Endothelial cell of umbilical vein (primary cell): ENCODE measurements around the gene SMIM10L2A. TPM values are rescaled to one million over a fixed set of nuclear protein-coding genes. Genes with fewer than 3 reads are reported as not detected.

Source experiments
- BruUV-seq: library from RNA; stranded (reverse); fragments of 400-500 nt; replicated peaks from 2 replicates; lab custom pipeline; 2021; lab: Mats Ljungman, UMichigan
- CTCF ChIA-PET: fragments of 300-600, 350-600 bp; sonication (Branson Sonifier 250); formaldehyde crosslinking; loops from one replicate; lab custom pipeline; 2021; ENCODE audit warnings: antibody characterized with exemption, inconsistent platforms; lab: Charles Lee
- POLR2A ChIA-PET: fragments of 300-600, 350-600 bp; sonication (Branson Sonifier 250); formaldehyde crosslinking; loops from one replicate; lab custom pipeline; 2021; ENCODE audit warnings: antibody characterized with exemption, inconsistent platforms; lab: Charles Lee
- DNase-seq: peaks from one replicate; pipeline ENCODE4 v3.0.0-alpha.2; 2011; ENCODE audit warnings: low read depth, low spot score
- FAIRE-seq: peaks from 2 replicates; lab custom pipeline; 2011; peaks lifted over from hg19 to GRCh38; lab: Jason Lieb, UNC
- H2AFZ ChIP-seq: 2 replicates; pipeline ENCODE4 v1.6.0; 2012; ENCODE audit warnings: low read depth, low read length, control low read depth, inconsistent platforms
- H3K27ac ChIP-seq: 2 replicates; pipeline ENCODE4 v1.5.1; 2011; ENCODE audit warnings: low read depth, mild to moderate bottlenecking, control low read depth, low read length, moderate library complexity; ENCODE audit not compliant: insufficient read depth
- H3K27me3 ChIP-seq, 2 experiments: 2 replicates each; pipeline versions ENCODE4 v1.6.0 to v1.6.1; 2011; ENCODE audit warnings: low read length in 2 of 2, mixed read lengths in 1 of 2; ENCODE audit not compliant: control insufficient read depth in 2 of 2, insufficient read depth in 2 of 2
- H3K36me3 ChIP-seq, 2 experiments: 2 replicates in 1 of 2; 3 replicates in 1 of 2; pipeline ENCODE4 v1.5.1; 2011; ENCODE audit warnings: low read length in 2 of 2, mild to moderate bottlenecking in 1 of 2, moderate library complexity in 1 of 2; ENCODE audit not compliant: control insufficient read depth in 2 of 2, insufficient read depth in 2 of 2; ENCODE audit errors: extremely low read depth in 1 of 2
- H3K4me1 ChIP-seq: 3 replicates; pipeline ENCODE4 v1.5.1; 2011; ENCODE audit warnings: mild to moderate bottlenecking, low read length; ENCODE audit not compliant: control insufficient read depth, insufficient read depth; ENCODE audit errors: extremely low read depth
- H3K4me2 ChIP-seq: 2 replicates; pipeline ENCODE4 v1.6.1; 2011; ENCODE audit warnings: low read length, control low read depth, mixed read lengths; ENCODE audit not compliant: insufficient read depth
- H3K4me3 ChIP-seq, 3 experiments: fragments of 200-600 bp in 1 of 3; sonication (generic), shearing (Covaris generic) in 1 of 3; replicated peaks in 1 of 3; 2 replicates each; pipeline ENCODE4 v1.5.1; 2011 to 2016; ENCODE audit warnings: control low read depth in 3 of 3, low read length in 3 of 3, mild to moderate bottlenecking in 2 of 3, inconsistent platforms in 1 of 3, low read depth in 1 of 3, moderate library complexity in 1 of 3; ENCODE audit not compliant: insufficient read depth in 1 of 3
- H3K79me2 ChIP-seq: 2 replicates; pipeline ENCODE4 v1.6.0; 2012; ENCODE audit warnings: low read length, inconsistent platforms; ENCODE audit not compliant: control insufficient read depth, insufficient read depth
- H3K9ac ChIP-seq: replicated peaks from 2 replicates; pipeline ENCODE3; 2011; ENCODE audit warnings: low read length, control low read depth; ENCODE audit not compliant: insufficient read depth; ENCODE audit errors: extremely low read depth
- H3K9me1 ChIP-seq: replicated peaks from 3 replicates; pipeline ENCODE4 v1.6.0; 2011; ENCODE audit warnings: mild to moderate bottlenecking, low read length; ENCODE audit not compliant: control insufficient read depth, insufficient read depth; ENCODE audit errors: extremely low read depth
- H3K9me3 ChIP-seq: replicated peaks from 2 replicates; pipeline ENCODE4 v1.5.1; 2012; ENCODE audit warnings: low read length, inconsistent platforms; ENCODE audit not compliant: control insufficient read depth, insufficient read depth
- H4K20me1 ChIP-seq: replicated peaks from 2 replicates; pipeline ENCODE3; 2011; ENCODE audit warnings: mild to moderate bottlenecking, low read length; ENCODE audit not compliant: control insufficient read depth, insufficient read depth; ENCODE audit errors: extremely low read depth
- EZH2 ChIP-seq: IDR thresholded peaks from 2 replicates; pipeline ENCODE4 v1.6.1; 2012; ENCODE audit warnings: borderline replicate concordance, low read depth, mild to moderate bottlenecking, moderate library complexity, low read length, inconsistent platforms; ENCODE audit not compliant: severe bottlenecking
- FOS ChIP-seq: IDR thresholded peaks from 2 replicates; pipeline ENCODE4 v1.6.1; 2011; ENCODE audit warnings: mild to moderate bottlenecking, low read length, moderate library complexity, borderline replicate concordance; ENCODE audit not compliant: insufficient read depth
- GATA2 ChIP-seq: IDR thresholded peaks from 2 replicates; pipeline ENCODE4 v1.7.0; 2011; ENCODE audit warnings: low read depth, mild to moderate bottlenecking, moderate library complexity, mixed read lengths, low read length; ENCODE audit not compliant: insufficient read length, insufficient read depth
- JUN ChIP-seq: IDR thresholded peaks from 2 replicates; pipeline ENCODE4 v1.6.1; 2011; ENCODE audit warnings: borderline replicate concordance, low read depth; ENCODE audit not compliant: insufficient read length, insufficient read depth
- MYC ChIP-seq: IDR thresholded peaks from one replicate; pipeline ENCODE4 v1.6.1; 2011; ENCODE audit warnings: mild to moderate bottlenecking, low read depth, low read length
- POLR2A ChIP-seq: IDR thresholded peaks from 2 replicates; pipeline ENCODE4 v1.6.1; 2012; ENCODE audit warnings: low read depth, mild to moderate bottlenecking, control low read depth, low read length
- POLR2AphosphoS5 ChIP-seq: IDR thresholded peaks from 2 replicates; pipeline ENCODE4 v1.6.1; 2012; ENCODE audit warnings: low read depth, mild to moderate bottlenecking, control low read depth, low read length, moderate library complexity; ENCODE audit not compliant: insufficient read depth
- dilution Hi-C: fragments of 300-500 bp; cut with MboI; formaldehyde crosslinking; loops from one replicate; pipeline ENCODE4 v1.15.0; 2019; ENCODE audit warnings: low sequenced_read_pairs; ENCODE audit not compliant: extremely low pct_ligation_motif_present
- intact Hi-C: fragments of 100-400 bp; cut with micrococcal nuclease; formaldehyde crosslinking; loops from one replicate; pipeline ENCODE4 v1.10.0; 2022
- polyA plus RNA-seq, 4 experiments: library from polyadenylated mRNA; depleted of rRNA in 3 of 4; stranded (reverse) in 3 of 4; unstranded in 1 of 4; fragments of >200 nt; gene quantifications; 2 replicates each; pipeline versions ENCODE4 v1.2.1 to v1.2.3, GENCODE V29; 2011 to 2012; ENCODE audit warnings: missing spikeins in 1 of 4
- total RNA-seq: library from RNA; stranded (reverse); gene quantifications from 2 replicates; pipeline ENCODE4 v1.2.3, GENCODE V29; 2021
- TF ChIP-seq, protein P1 (sequence below), 2 donors: IDR thresholded peaks; 1 replicate in 1 of 2; 2 replicates in 1 of 2; pipeline ENCODE4 v1.5.1; 2011; ENCODE audit warnings: low read length in 2 of 2, mild to moderate bottlenecking in 2 of 2, moderate library complexity in 2 of 2, control low read depth in 1 of 2, inconsistent platforms in 1 of 2, low read depth in 1 of 2; ENCODE audit not compliant: insufficient read depth in 1 of 2; ENCODE audit errors: extremely low read depth in 1 of 2
- TF ChIP-seq, protein P2 (sequence below): IDR thresholded peaks from 2 replicates; pipeline ENCODE4 v1.6.1; 2011; ENCODE audit not compliant: insufficient read depth, insufficient read length

SMIM10L2A gene
- total and polyA plus RNA-seq, 2 donors (not counting 3 experiments of a cell fraction or from before 2014, with no cell fraction given) = 0.10 to 0.24 TPM

DNA sequence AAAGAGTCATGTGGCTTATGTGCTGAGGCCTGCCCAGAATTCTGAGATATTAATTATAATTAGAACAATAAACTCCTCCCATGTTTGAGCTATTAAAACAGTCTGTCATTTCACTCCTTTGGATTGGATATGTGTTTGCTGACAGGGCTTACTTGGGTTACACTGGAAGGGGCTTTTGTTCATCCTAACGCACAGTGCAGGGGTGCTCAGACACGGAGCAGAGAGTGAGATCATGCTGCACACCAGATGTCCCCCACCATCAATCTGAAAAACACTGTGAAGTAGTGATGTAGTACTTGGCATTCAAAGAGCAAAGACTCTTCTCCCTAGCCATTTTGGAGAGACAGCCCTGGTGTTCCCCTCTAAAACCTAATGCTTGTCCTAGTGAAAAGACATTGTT is 24.1 kb upstream of the SMIM10L2A start:
- no peak overlapping the region for H3K9ac ChIP-seq
- BruUV-seq = no TSS peak
- H3K9me1 ChIP-seq = no peaks in the 10 kb centered on the region
- dilution Hi-C loops (no loop called here), intact Hi-C loops (no loop called here)
- DNase-seq (no peak), FAIRE-seq (no peak)
- no peaks in the 10 kb centered on the region for H4K20me1 ChIP-seq
- peaks cover 5% of the 10 kb centered on the region for H3K4me1 ChIP-seq
- H2AFZ ChIP-seq = no peak overlapping the region
- H3K79me2 ChIP-seq = no peaks in the 10 kb centered on the region
- ChIA-PET POLR2A (no interaction called here), CTCF (no interaction called here)
- TF ChIP-seq, protein P1, sequence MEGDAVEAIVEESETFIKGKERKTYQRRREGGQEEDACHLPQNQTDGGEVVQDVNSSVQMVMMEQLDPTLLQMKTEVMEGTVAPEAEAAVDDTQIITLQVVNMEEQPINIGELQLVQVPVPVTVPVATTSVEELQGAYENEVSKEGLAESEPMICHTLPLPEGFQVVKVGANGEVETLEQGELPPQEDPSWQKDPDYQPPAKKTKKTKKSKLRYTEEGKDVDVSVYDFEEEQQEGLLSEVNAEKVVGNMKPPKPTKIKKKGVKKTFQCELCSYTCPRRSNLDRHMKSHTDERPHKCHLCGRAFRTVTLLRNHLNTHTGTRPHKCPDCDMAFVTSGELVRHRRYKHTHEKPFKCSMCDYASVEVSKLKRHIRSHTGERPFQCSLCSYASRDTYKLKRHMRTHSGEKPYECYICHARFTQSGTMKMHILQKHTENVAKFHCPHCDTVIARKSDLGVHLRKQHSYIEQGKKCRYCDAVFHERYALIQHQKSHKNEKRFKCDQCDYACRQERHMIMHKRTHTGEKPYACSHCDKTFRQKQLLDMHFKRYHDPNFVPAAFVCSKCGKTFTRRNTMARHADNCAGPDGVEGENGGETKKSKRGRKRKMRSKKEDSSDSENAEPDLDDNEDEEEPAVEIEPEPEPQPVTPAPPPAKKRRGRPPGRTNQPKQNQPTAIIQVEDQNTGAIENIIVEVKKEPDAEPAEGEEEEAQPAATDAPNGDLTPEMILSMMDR (IDR thresholded peaks at IDR 0.05; ENCODE audit: extremely low read depth in 1 of 2, insufficient read depth in 1 of 2, low read depth in 1 of 2, low read length in 2 of 2) = no peak
- no peak for TF ChIP-seq JUN
- TF ChIP-seq, protein P2, sequence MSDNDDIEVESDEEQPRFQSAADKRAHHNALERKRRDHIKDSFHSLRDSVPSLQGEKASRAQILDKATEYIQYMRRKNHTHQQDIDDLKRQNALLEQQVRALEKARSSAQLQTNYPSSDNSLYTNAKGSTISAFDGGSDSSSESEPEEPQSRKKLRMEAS = no peak
- no peak for TF ChIP-seq POLR2AphosphoS5
- no peak for TF ChIP-seq MYC
- TF ChIP-seq GATA2 = no peak
- TF ChIP-seq FOS = no peak
- TF ChIP-seq EZH2 = no peak
- TF ChIP-seq POLR2A = no peak
- H3K4me3 ChIP-seq = no peak overlapping the region
- no peaks in the 10 kb centered on the region for H3K9me3 ChIP-seq
- H3K27ac ChIP-seq = no peak overlapping the region
- H3K27me3 ChIP-seq = no peaks in the 10 kb centered on the region
- no peak overlapping the region for H3K4me2 ChIP-seq
- H3K36me3 ChIP-seq = no peaks in the 10 kb centered on the region
